ENCODE results near the gene RBMX. TPM values are rescaled to one million over a fixed set of nuclear protein-coding genes. Genes with fewer than 3 reads are reported as not detected.
A peak's percentile ranks its signal among the peaks of the same experiment; 100 is the strongest.
"Not testable (repeated sequence)": the region's sequence is repeated elsewhere in the genome, so short reads cannot be mapped to it uniquely, and the experiment has no call there.

RBMX gene
- total RNA-seq, 1 donor from 2014 or later = 78.8 TPM

- DNase-seq (ENCODE audit: low read depth in 2 of 2) = peak; percentile 5 to 20
These were observed 1.4 kb downstream of the RBMX start for GRCh38 chrX:136879001-136879687.

- DNase-seq (ENCODE audit: low read depth in 2 of 2) = no peak
These were observed 2.1 kb downstream of the RBMX start for GRCh38 chrX:136878423-136878822.

GRCh38 chrX:136874114-136874513, 6.4 kb downstream of the RBMX start:
- DNase-seq (ENCODE audit: low read depth in 2 of 2) = not testable (repeated sequence)

- not testable (repeated sequence) for DNase-seq (ENCODE audit: low read depth in 2 of 2)
These were observed 7.3 kb downstream of the RBMX start for GRCh38 chrX:136873210-136873609.

- no peak for DNase-seq (ENCODE audit: low read depth in 2 of 2)
These were observed 8.3 kb downstream of the RBMX start for GRCh38 chrX:136872091-136872700.

GRCh38 chrX:136870064-136870463, 10.5 kb downstream of the RBMX start:
- DNase-seq (ENCODE audit: low read depth in 2 of 2) = no peak

GRCh38 chrX:136868283-136869055, 12.1 kb downstream of the RBMX start:
- DNase-seq (ENCODE audit: low read depth in 2 of 2) = no peak

GRCh38 chrX:136867518-136867917, 13.0 kb downstream of the RBMX start:
- no peak for DNase-seq (ENCODE audit: low read depth in 2 of 2)

- DNase-seq (ENCODE audit: low read depth in 2 of 2) = no peak
These were observed 13.4 kb downstream of the RBMX start for GRCh38 chrX:136867096-136867491.

- no peak for DNase-seq (ENCODE audit: low read depth in 2 of 2)
These were observed 14.0 kb downstream of the RBMX start for GRCh38 chrX:136866337-136867095.

GRCh38 chrX:136865270-136866158, 15.0 kb downstream of the RBMX start:
- DNase-seq (ENCODE audit: low read depth in 2 of 2) = no peak

- no peak for DNase-seq (ENCODE audit: low read depth in 2 of 2)
These were observed 16.7 kb downstream of the RBMX start for GRCh38 chrX:136863826-136864225.

GRCh38 chrX:136862546-136862945, 18.0 kb downstream of the RBMX start:
- no peak for DNase-seq (ENCODE audit: low read depth in 2 of 2)

GRCh38 chrX:136861877-136862276, 18.6 kb downstream of the RBMX start:
- DNase-seq (ENCODE audit: low read depth in 2 of 2) = no peak

- no peak for DNase-seq (ENCODE audit: low read depth in 2 of 2)
These were observed 22.3 kb downstream of the RBMX start for GRCh38 chrX:136858007-136858756.

- DNase-seq (ENCODE audit: low read depth in 2 of 2) = no peak
These were observed 24.0 kb downstream of the RBMX start for GRCh38 chrX:136856551-136856950.

- no peak for DNase-seq (ENCODE audit: low read depth in 2 of 2)
These were observed 24.5 kb downstream of the RBMX start for GRCh38 chrX:136856050-136856449.

- no peak for DNase-seq (ENCODE audit: low read depth in 2 of 2)
These were observed 29.0 kb downstream of the RBMX start for GRCh38 chrX:136851526-136851925.

GRCh38 chrX:136850441-136851175, 29.9 kb downstream of the RBMX start:
- DNase-seq (ENCODE audit: low read depth in 2 of 2) = peak; percentile 57 to 67

Data from lung microvascular endothelial cell (primary cell).